HG02623 (cell line): ENCODE data around the gene INKA2.
"Not testable (repeated sequence)": the region's sequence is repeated elsewhere in the genome, so short reads cannot be mapped to it uniquely, and the experiment has no call there.

ENCODE experiments used
- ATAC-seq: cut with Tn5 transposase; IDR thresholded peaks from one replicate; pipeline ENCODE4 v1.9.1; 2021; ENCODE audit warnings: moderate library complexity; ENCODE audit not compliant: unreplicated experiment

Gene INKA2

GRCh38 chr1:111750856-111751255 is 11.7 kb upstream of the INKA2 start:
- no peak for ATAC-seq

- no peak for ATAC-seq
These were observed 10.4 kb upstream of the INKA2 start for GRCh38 chr1:111749628-111750027.

- no peak for ATAC-seq
These were observed 8.8 kb upstream of the INKA2 start for GRCh38 chr1:111747947-111748346.

GRCh38 chr1:111747282-111747734 is 8.1 kb upstream of the INKA2 start:
- ATAC-seq: no peak

GRCh38 chr1:111746614-111746999 is 7.4 kb upstream of the INKA2 start:
- no peak for ATAC-seq

GRCh38 chr1:111745675-111746613 is 6.7 kb upstream of the INKA2 start:
- ATAC-seq: no peak

- ATAC-seq: no peak
These were observed 4.5 kb upstream of the INKA2 start for GRCh38 chr1:111743679-111744101.

GRCh38 chr1:111742938-111743549 is 3.8 kb upstream of the INKA2 start:
- no peak for ATAC-seq

- not testable (repeated sequence) for ATAC-seq
These were observed 3.1 kb upstream of the INKA2 start for GRCh38 chr1:111742292-111742691.

GRCh38 chr1:111739925-111740765 is 950 bp upstream of the INKA2 start:
- ATAC-seq: no peak

- ATAC-seq: peak; percentile 42
These were observed 580 bp downstream of the INKA2 start for GRCh38 chr1:111738436-111739193.

- ATAC-seq: no peak
These were observed 1.1 kb downstream of the INKA2 start for GRCh38 chr1:111738133-111738435.

- ATAC-seq: no peak
These were observed 1.7 kb downstream of the INKA2 start for GRCh38 chr1:111737216-111738132.

- ATAC-seq: no peak
These were observed 2.5 kb downstream of the INKA2 start for GRCh38 chr1:111736548-111737215.

- ATAC-seq: no peak
These were observed 3.2 kb downstream of the INKA2 start for GRCh38 chr1:111735858-111736544.

GRCh38 chr1:111735321-111735720 is 3.9 kb downstream of the INKA2 start:
- no peak for ATAC-seq

- no peak for ATAC-seq
These were observed 4.3 kb downstream of the INKA2 start for GRCh38 chr1:111734856-111735255.

GRCh38 chr1:111734426-111734825 is 4.8 kb downstream of the INKA2 start:
- ATAC-seq: no peak

- no peak for ATAC-seq
These were observed 5.2 kb downstream of the INKA2 start for GRCh38 chr1:111733992-111734341.
